ENCODE measurements around the gene THAP4. TPM values are rescaled to one million over a fixed set of nuclear protein-coding genes. Genes with fewer than 3 reads are reported as not detected.

THAP4 gene
- polyA plus RNA-seq, 1 donor: 42.7 TPM

- DNase-seq (ENCODE audit: low read depth): no peak
Measured at GRCh38 chr2:241638940-241639339, 2.0 kb upstream of the THAP4 start.

- no peak for DNase-seq (ENCODE audit: low read depth)
Measured at GRCh38 chr2:241637795-241638660, 1.1 kb upstream of the THAP4 start.

GRCh38 chr2:241636182-241637017, 558 bp downstream of the THAP4 start:
- DNase-seq (ENCODE audit: low read depth): no peak

- no peak for DNase-seq (ENCODE audit: low read depth)
Measured at GRCh38 chr2:241635756-241636155, 1.2 kb downstream of the THAP4 start.

- DNase-seq (ENCODE audit: low read depth): no peak
Measured at GRCh38 chr2:241633561-241633960, 3.4 kb downstream of the THAP4 start.

GRCh38 chr2:241632478-241633325, 4.3 kb downstream of the THAP4 start:
- DNase-seq (ENCODE audit: low read depth): no peak

GRCh38 chr2:241629762-241630435, 7.1 kb downstream of the THAP4 start:
- DNase-seq (ENCODE audit: low read depth): no peak

- no peak for DNase-seq (ENCODE audit: low read depth)
Measured at GRCh38 chr2:241627675-241628074, 9.3 kb downstream of the THAP4 start.

- no peak for DNase-seq (ENCODE audit: low read depth)
Measured at GRCh38 chr2:241620419-241620769, 16.6 kb downstream of the THAP4 start.

- DNase-seq (ENCODE audit: low read depth): no peak
Measured at GRCh38 chr2:241619597-241620418, 17.1 kb downstream of the THAP4 start.

- no peak for DNase-seq (ENCODE audit: low read depth)
Measured at GRCh38 chr2:241618829-241619228, 18.1 kb downstream of the THAP4 start.

GRCh38 chr2:241618296-241618805, 18.6 kb downstream of the THAP4 start:
- no peak for DNase-seq (ENCODE audit: low read depth)

- no peak for DNase-seq (ENCODE audit: low read depth)
Measured at GRCh38 chr2:241617431-241618154, 19.4 kb downstream of the THAP4 start.

GRCh38 chr2:241616168-241617125, 20.5 kb downstream of the THAP4 start:
- no peak for DNase-seq (ENCODE audit: low read depth)

- DNase-seq (ENCODE audit: low read depth): no peak
Measured at GRCh38 chr2:241615522-241616052, 21.4 kb downstream of the THAP4 start.

GRCh38 chr2:241615041-241615440, 21.9 kb downstream of the THAP4 start:
- DNase-seq (ENCODE audit: low read depth): no peak

GRCh38 chr2:241613017-241613780, 23.8 kb downstream of the THAP4 start:
- no peak for DNase-seq (ENCODE audit: low read depth)

Measured in forelimb muscle (tissue), 1 donor.